Measurements from ENCODE around the gene DCP2. TPM values are rescaled to one million over a fixed set of nuclear protein-coding genes. Genes with fewer than 3 reads are reported as not detected.

Gene DCP2
- total RNA-seq, 1 experiment from 2014 or later, result 176 TPM

DNA sequence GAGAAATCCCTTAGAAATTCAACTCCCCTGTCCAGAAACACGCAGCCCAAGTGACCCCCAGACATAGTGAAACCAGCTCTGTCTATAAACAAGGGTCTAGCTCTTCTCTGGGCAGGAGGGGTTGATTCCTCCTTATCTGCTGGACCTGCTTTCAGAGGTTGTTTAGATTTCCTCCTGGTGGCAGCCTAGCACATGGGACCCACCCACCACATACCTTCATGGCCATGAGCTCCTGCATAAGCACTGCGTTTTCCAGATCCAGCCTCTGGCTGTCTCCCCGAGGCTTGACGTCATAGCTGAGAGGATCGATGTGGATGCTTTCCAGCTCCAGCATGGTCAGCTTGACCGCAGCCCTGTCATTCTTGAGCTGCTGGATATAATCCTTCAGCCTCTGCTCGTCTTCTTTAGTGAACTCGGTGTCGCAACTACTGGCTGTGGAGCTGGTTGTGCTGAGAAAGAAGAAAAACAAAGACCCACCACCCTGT, 77.0 kb downstream of the DCP2 start:
- no peaks in the 10 kb centered on the region for H3K4me1 ChIP-seq (ENCODE audit: insufficient read depth, low read length)
- H3K56ac ChIP-seq (ENCODE audit: insufficient read length, low read depth, low read length), result no peak overlapping the region
- H3K18ac ChIP-seq (ENCODE audit: insufficient read length, low read depth, low read length), result no peak overlapping the region
- no peaks in the 10 kb centered on the region for H3K23me2 ChIP-seq (ENCODE audit: insufficient read length, low read depth, low read length, poor library complexity, severe bottlenecking)
- no peak overlapping the region for H2BK15ac ChIP-seq (ENCODE audit: low read depth, low read length)
- no peaks in the 10 kb centered on the region for H3K79me1 ChIP-seq (ENCODE audit: insufficient read depth, low read depth, low read length, poor library complexity, severe bottlenecking)
- no peak overlapping the region for H3K14ac ChIP-seq (ENCODE audit: insufficient read depth, low read length)
- no peak overlapping the region for H3K4me3 Mint-ChIP-seq
- H3K9me3 Mint-ChIP-seq, result no peaks in the 10 kb centered on the region
- no peak overlapping the region for H2BK120ac ChIP-seq (ENCODE audit: low read depth, low read length, poor library complexity, severe bottlenecking)
- H3K4ac ChIP-seq (ENCODE audit: low read depth, low read length), result no peak overlapping the region
- no peak overlapping the region for H2BK5ac ChIP-seq (ENCODE audit: insufficient read length, low read length)
- no peak overlapping the region for H2BK20ac ChIP-seq (ENCODE audit: low read depth, low read length, poor library complexity, severe bottlenecking)
- H3T11ph ChIP-seq (ENCODE audit: low read length), result no peak overlapping the region
- H2BK12ac ChIP-seq (ENCODE audit: insufficient read length, low read depth, low read length), result no peak overlapping the region
- no peaks in the 10 kb centered on the region for H3K27me3 Mint-ChIP-seq (ENCODE audit: low read depth)
- no peak overlapping the region for H4K8ac ChIP-seq (replicated peaks; ENCODE audit: insufficient read length, low read depth, low read length)
- no peak for TF ChIP-seq CTCF (conservative IDR thresholded peaks at IDR 0.05)
- H4K5ac ChIP-seq (ENCODE audit: insufficient read length, low read depth, low read length), result no peak overlapping the region
- no peak overlapping the region for H3K23ac ChIP-seq (ENCODE audit: insufficient read length, low read depth, low read length)
- H4K20me1 ChIP-seq (ENCODE audit: control insufficient read depth, insufficient read depth, insufficient read length), result no peaks in the 10 kb centered on the region
- no peak overlapping the region for H4K91ac ChIP-seq (ENCODE audit: insufficient read length, low read depth, low read length)
- peaks cover 6 to 14% of the 10 kb centered on the region in 2 experiments for H3K4me1 Mint-ChIP-seq
- DNase-seq, result peak; percentile 20
- H3K4me2 ChIP-seq (ENCODE audit: insufficient read depth, insufficient read length, low read length), result no peak overlapping the region
- H3K27ac Mint-ChIP-seq, result peak overlapping the region in 1 of 3 experiments; percentile 86; a peak in 1 of 7 replicates
- no CpG with 5 or more reads among the region's 9 CpGs for WGBS (ENCODE audit: extremely low coverage, insufficient read length, low lambda C conversion rate)
- no peak overlapping the region for H3K27ac ChIP-seq (ENCODE audit: insufficient read length, low read depth, low read length)
- no peak overlapping the region for H3K9ac ChIP-seq (ENCODE audit: extremely low read depth, insufficient read length, low read length)
- H2AK5ac ChIP-seq (ENCODE audit: insufficient read length, low read length), result no peak overlapping the region
- peaks cover 0 to 2% (median 0%) of the 10 kb centered on the region in 3 experiments; a peak in 3 of 7 replicates for H3K36me3 Mint-ChIP-seq (ENCODE audit: insufficient read depth in 1 of 3, low read depth in 3 of 3)
- no peaks in the 10 kb centered on the region for H3K9me3 ChIP-seq (ENCODE audit: control insufficient read depth, low read depth, low read length)
- H3K27me3 ChIP-seq (ENCODE audit: insufficient read depth, low read length), result no peaks in the 10 kb centered on the region
- H3K79me2 ChIP-seq (ENCODE audit: insufficient read depth, low read length), result no peaks in the 10 kb centered on the region
- H2AFZ ChIP-seq (ENCODE audit: low read length), result no peak overlapping the region

Data from H9 (cell line).